IPS-20b (cell line): ENCODE measurements around the gene ZDHHC11B.
"Not testable (repeated sequence)": the region's sequence is repeated elsewhere in the genome, so short reads cannot be mapped to it uniquely, and the experiment has no call there.

Experiments
- H3K27ac ChIP-seq: one replicate; pipeline ENCODE4 v1.5.1; 2013; ENCODE audit warnings: low read length
- H3K27me3 ChIP-seq: 2 replicates; pipeline ENCODE4 v1.6.1; 2013; ENCODE audit warnings: mild to moderate bottlenecking, low read length, inconsistent platforms; ENCODE audit not compliant: insufficient read depth
- H3K36me3 ChIP-seq: 2 replicates; pipeline ENCODE4 v1.6.1; 2013; ENCODE audit warnings: low read depth, mild to moderate bottlenecking, inconsistent platforms, low read length, moderate library complexity; ENCODE audit not compliant: insufficient read depth
- H3K4me1 ChIP-seq: 2 replicates; pipeline ENCODE4 v1.6.1; 2013; ENCODE audit warnings: mild to moderate bottlenecking, control low read depth, inconsistent platforms, low read length, moderate library complexity; ENCODE audit not compliant: insufficient read depth
- H3K4me3 ChIP-seq: 2 replicates; pipeline ENCODE4 v1.5.1; 2013; ENCODE audit warnings: mild to moderate bottlenecking, low read length, inconsistent platforms
- H3K9ac ChIP-seq: 2 replicates; pipeline ENCODE4 v1.6.1; 2013; ENCODE audit warnings: low read depth, mild to moderate bottlenecking, inconsistent platforms, low read length, moderate library complexity
- H3K9me3 ChIP-seq: 2 replicates; pipeline ENCODE4 v1.6.1; 2013; ENCODE audit warnings: mild to moderate bottlenecking, low read depth, low read length, inconsistent platforms; ENCODE audit not compliant: insufficient read depth

The ZDHHC11B gene

DNA sequence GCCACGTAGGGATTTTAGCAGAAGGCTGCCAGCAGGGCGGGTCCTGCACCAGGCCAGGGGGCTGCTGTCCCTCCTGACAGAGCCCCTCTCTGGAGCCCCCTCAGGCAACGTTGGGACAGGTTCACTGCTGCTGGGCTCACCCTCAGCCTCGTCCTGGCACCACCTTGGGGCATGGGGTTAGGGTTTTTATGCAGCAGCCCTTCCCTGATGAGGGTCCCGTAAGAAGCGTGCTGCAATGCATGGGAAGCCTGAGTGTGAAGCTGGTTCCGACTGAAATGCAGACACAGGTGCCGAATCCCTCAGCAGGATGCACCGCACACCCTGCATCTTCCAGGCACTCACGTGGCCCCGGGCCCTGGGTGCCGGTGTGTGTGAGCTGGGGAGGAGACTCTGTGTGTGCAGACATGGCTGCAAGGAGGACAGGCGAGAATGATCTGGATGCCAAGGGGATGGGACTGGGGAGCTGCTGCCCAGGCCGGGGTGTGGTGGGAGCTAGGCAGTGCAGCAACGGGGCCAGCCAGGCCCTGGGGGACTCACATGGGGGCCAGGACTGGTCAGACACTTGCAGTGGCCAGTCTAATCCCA is 27.1 kb downstream of the ZDHHC11B start:
- Histone ChIP-seq H3K27ac (no peak overlapping the region), H3K4me1 (no peaks in the 10 kb centered on the region), H3K27me3 (no peaks in the 10 kb centered on the region)

GRCh38 chr5:756865-757345 is 27.6 kb downstream of the ZDHHC11B start:
- H3K36me3 ChIP-seq = no peaks in the 10 kb centered on the region
- no peaks in the 10 kb centered on the region for H3K9me3 ChIP-seq
- no peak overlapping the region for H3K4me3 ChIP-seq
- no peaks in the 10 kb centered on the region for H3K4me1 ChIP-seq
- H3K9ac ChIP-seq = no peak overlapping the region; the same call in 1 of the 2 replicates
- H3K27ac ChIP-seq = no peak overlapping the region
- H3K27me3 ChIP-seq = no peaks in the 10 kb centered on the region

More for the DNA sequence above, 27.1 kb downstream of the ZDHHC11B start:
- Histone ChIP-seq H3K9ac (no peak overlapping the region), H3K4me3 (no peak overlapping the region), H3K36me3 (no peaks in the 10 kb centered on the region), H3K9me3 (no peaks in the 10 kb centered on the region)

GRCh38 chr5:756171-756570 is 28.4 kb downstream of the ZDHHC11B start:
- H3K9ac ChIP-seq = no peak overlapping the region
- H3K27ac ChIP-seq = no peak overlapping the region
- no peak overlapping the region for H3K4me3 ChIP-seq
- no peaks in the 10 kb centered on the region for H3K4me1 ChIP-seq
- H3K9me3 ChIP-seq = no peaks in the 10 kb centered on the region
- no peaks in the 10 kb centered on the region for H3K36me3 ChIP-seq
- no peaks in the 10 kb centered on the region for H3K27me3 ChIP-seq

DNA sequence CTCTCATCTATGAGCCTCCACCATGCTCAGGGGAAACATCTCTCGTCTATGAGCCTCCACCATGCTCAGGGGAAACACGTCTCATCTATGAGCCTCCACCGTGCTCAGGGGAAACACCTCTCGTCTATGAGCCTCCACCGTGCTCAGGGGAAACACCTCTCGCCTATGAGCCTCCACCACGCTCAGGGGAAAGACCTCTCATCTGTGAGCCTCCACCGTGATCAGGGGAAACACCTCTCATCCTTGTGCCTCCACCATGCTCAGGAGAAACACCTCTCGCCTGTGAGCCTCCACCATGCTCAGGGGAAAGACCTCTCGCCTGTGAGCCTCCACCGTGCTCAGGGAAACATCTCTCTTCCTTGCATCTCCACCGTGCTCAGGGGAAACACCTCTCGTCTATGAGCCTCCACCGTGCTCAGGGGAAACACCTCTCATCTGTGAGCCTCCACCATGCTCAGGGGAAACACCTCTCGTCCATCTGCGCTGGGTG is 30.3 kb downstream of the ZDHHC11B start:
- H3K4me1 ChIP-seq, H3K9ac ChIP-seq, H3K36me3 ChIP-seq, H3K27me3 ChIP-seq, H3K27ac ChIP-seq, H3K9me3 ChIP-seq, H3K4me3 ChIP-seq: not testable (repeated sequence)

GRCh38 chr5:753567-754142 is 30.9 kb downstream of the ZDHHC11B start:
- not testable (repeated sequence) for H3K27ac ChIP-seq, H3K4me1 ChIP-seq, H3K4me3 ChIP-seq, H3K36me3 ChIP-seq, H3K9ac ChIP-seq, H3K27me3 ChIP-seq, H3K9me3 ChIP-seq

DNA sequence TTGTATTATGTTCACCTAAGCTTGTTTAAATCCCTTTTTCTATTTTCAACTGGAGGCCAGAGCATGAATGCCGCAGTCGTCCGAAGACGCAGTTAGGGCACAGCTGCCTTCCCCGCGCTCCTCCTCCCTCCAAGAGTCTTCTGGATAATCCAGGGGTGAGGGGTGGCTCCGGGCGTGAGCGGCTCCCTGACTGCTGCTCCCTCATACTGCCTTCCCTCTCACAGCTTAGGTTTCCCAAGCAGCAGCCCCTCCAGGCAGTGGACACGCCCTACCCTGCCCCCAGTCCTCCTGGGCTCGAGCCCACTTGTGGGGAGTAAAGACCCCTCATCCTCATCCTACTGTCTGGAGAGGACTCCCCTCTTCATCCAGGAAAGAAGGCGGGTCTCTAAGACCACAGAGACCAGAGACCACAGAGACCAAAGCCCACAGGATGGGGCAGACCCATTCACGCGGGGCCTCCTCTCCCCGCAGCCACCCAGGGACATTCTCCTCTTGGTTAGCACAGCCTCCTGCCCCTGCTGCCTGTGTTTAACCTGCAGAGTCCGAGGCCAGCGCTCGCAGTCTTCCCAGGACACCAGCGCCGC is 31.9 kb downstream of the ZDHHC11B start:
- H3K27me3 ChIP-seq, H3K36me3 ChIP-seq, H3K9me3 ChIP-seq, H3K27ac ChIP-seq, H3K9ac ChIP-seq, H3K4me1 ChIP-seq, H3K4me3 ChIP-seq: not testable (repeated sequence)

DNA sequence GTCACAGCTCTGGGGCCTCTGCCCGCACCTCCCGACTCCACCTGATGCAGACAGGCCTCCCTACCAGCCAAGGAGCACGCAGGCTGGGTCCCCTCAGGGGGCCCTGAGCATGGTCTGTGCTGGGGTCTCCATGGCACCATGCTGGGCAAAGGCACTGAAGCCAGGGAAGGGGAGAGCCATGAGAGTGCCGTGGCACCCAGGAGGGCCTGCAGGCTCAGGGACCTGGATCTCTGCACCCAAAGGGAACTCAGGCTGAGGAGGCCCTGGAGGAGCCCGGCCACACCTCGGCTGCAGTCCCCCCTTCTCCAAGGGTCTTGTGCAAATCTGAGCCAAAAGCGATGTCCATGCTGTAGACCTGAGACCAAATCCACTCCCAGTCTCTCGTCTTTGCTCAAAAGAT is 32.5 kb downstream of the ZDHHC11B start:
- not testable (repeated sequence) for H3K9me3 ChIP-seq, H3K4me1 ChIP-seq, H3K27ac ChIP-seq, H3K27me3 ChIP-seq, H3K4me3 ChIP-seq, H3K36me3 ChIP-seq, H3K9ac ChIP-seq

DNA sequence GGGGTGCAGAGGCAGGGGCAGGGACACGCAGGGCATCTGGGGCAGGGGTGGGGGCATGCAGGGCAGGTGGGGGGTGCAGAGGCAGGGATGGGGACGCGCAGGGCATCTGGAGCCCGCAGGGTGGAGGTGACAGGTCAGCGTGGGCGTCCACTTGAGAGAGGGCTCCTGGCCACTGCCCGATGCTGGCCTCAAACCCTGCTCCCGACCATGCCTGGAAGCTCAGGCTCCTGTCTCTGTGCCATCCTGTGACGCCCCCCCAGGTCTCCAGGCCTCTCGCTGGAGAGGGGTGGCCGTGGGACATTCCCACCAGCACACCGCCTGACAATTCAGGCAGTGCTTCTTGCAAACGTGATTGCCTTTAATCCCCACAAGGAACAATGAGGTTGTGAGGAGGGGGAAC is 33.0 kb downstream of the ZDHHC11B start:
- no peaks in the 10 kb centered on the region for H3K4me1 ChIP-seq
- no peaks in the 10 kb centered on the region for H3K27me3 ChIP-seq
- no peaks in the 10 kb centered on the region for H3K36me3 ChIP-seq
- no peak overlapping the region for H3K4me3 ChIP-seq
- no peaks in the 10 kb centered on the region for H3K9me3 ChIP-seq
- no peak overlapping the region for H3K27ac ChIP-seq
- H3K9ac ChIP-seq = no peak overlapping the region

DNA sequence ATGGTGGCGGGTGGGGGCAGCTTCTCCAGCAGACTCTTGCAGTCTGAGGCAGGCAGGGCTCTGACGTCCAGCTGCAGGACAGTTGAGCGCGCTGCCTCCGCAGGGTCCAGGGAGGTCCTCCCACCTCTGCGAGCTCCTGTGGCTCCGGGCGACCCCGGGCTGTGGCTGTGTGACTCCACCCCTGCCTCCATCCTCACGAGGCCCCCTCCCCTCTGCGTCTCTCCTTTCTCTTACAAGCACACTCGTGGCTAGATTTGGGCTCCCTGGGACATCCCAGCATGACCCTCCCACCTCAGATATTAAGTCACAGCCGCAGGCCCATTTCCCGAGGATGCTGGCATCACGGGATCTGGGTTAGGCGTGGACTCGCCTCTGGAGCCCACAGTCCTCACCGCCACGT is 34.3 kb downstream of the ZDHHC11B start:
- not testable (repeated sequence) for H3K4me1 ChIP-seq, H3K36me3 ChIP-seq, H3K9ac ChIP-seq, H3K9me3 ChIP-seq, H3K4me3 ChIP-seq, H3K27ac ChIP-seq, H3K27me3 ChIP-seq

GRCh38 chr5:749101-749670 is 35.3 kb downstream of the ZDHHC11B start:
- H3K9ac ChIP-seq = no peak overlapping the region
- H3K4me3 ChIP-seq = no peak overlapping the region
- H3K4me1 ChIP-seq = no peaks in the 10 kb centered on the region
- H3K27ac ChIP-seq = no peak overlapping the region
- no peaks in the 10 kb centered on the region for H3K36me3 ChIP-seq
- H3K9me3 ChIP-seq = no peaks in the 10 kb centered on the region
- H3K27me3 ChIP-seq = no peaks in the 10 kb centered on the region

DNA sequence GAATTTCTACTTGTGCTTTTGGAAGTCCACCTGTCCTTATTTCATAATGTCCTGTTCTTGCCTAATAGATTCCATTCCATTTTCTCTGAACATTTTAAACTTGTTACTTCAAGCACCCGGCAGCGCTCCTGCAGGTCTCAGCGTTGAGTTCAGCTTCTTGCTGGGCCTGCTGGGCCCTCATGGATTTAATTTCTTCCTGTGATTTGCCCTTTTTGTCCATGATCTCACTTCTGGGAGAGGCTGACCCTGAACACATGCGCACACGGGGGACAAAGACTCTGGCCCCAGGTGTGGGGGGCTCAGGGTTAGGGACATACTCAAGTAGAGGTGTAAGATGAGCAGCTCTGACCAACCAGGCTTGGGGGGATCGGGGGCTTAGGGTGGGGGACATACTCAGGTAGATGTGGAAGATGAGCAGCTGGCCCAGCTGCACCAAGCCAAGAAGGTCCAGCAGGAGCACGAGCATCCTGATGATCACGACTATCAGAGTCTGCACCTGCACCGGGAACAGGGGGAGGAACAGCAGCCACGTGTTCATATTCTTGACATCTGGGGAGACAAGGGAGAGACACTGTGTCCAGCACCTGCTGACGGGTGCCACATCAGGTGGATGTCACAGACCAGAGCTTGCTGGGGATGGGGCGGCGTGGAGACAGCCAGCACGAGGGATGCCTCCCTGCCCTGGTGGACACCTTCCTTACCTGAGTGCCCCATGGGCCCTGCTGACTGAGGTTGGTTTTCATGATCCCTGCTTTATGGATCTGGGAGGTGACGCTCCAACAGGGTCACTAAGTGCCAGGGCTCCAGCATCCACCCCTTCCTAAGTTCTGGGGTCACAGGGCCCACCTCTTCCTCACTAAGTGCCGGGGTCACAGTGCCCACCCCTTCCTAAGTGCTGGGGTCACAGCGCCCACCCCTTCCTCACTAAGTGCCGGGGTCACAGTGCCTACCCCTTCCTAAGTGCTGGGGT is 36.2 kb downstream of the ZDHHC11B start:
- H3K36me3 ChIP-seq, H3K4me3 ChIP-seq, H3K27me3 ChIP-seq, H3K9me3 ChIP-seq, H3K4me1 ChIP-seq, H3K27ac ChIP-seq, H3K9ac ChIP-seq: not testable (repeated sequence)
